Neural progenitor cell (in vitro differentiated cells): ENCODE results near the gene PRIMA1.

Source experiments
- EZH2phosphoT487 ChIP-seq: fragments of 200-600 bp; sonication (generic); IDR thresholded peaks from 2 replicates; pipeline ENCODE4 v1.6.1; 2017; ENCODE audit warnings: antibody characterized with exemption
- TF ChIP-seq, protein P1 (sequence below): fragments of 200-600 bp; sonication (generic); IDR thresholded peaks from 2 replicates; pipeline ENCODE4 v1.5.1; 2017; ENCODE audit warnings: antibody characterized with exemption, mild to moderate bottlenecking

DNA sequence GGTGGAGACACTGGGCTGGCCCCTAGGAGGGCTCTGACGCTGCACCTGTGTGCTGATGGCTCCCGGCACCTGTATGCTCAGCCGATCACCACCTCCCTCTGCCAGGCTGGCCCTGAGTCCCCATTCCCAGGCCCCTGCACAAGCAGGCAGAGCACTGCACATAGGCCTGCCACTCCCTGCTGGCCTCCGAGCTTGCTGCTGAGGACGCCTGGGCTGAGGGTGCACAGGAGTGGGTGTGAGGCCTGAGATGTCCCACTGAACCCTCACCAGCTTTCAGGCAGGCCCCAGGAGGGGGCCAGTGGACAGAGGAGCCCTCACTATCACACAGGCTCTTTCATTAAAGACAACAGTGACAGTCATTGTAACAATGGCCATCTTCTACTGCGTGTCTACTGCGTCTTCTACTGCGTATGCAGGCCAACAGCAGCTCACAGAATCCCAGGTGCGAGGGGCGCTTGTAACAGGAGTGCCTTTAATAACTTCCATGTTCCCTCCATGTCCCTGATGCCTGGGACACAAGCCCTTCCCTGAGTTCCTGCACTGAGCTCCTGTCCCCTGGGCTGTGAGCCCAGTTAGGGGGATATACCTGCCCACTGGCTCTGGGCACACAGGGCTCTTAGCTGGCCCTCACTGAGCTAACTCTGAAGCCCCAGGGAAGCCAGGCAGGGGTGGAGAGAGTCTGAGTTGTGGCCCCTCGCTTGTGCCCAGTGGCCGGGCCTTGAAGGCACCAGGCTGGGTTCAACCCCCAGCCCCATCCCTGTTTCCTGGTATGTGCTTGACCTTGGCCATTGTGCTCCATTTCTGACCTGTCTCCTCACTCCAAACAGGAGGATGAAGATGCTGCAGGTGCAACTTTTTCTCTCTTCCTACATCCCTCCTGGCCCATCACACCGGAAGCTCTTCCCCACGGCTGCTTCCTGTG is 71.3 kb downstream of the PRIMA1 start:
- TF ChIP-seq, protein P1, sequence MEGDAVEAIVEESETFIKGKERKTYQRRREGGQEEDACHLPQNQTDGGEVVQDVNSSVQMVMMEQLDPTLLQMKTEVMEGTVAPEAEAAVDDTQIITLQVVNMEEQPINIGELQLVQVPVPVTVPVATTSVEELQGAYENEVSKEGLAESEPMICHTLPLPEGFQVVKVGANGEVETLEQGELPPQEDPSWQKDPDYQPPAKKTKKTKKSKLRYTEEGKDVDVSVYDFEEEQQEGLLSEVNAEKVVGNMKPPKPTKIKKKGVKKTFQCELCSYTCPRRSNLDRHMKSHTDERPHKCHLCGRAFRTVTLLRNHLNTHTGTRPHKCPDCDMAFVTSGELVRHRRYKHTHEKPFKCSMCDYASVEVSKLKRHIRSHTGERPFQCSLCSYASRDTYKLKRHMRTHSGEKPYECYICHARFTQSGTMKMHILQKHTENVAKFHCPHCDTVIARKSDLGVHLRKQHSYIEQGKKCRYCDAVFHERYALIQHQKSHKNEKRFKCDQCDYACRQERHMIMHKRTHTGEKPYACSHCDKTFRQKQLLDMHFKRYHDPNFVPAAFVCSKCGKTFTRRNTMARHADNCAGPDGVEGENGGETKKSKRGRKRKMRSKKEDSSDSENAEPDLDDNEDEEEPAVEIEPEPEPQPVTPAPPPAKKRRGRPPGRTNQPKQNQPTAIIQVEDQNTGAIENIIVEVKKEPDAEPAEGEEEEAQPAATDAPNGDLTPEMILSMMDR = no peak
- TF ChIP-seq EZH2phosphoT487 = no peak
